ENCODE measurements around the gene LRRC38.
"Not testable (repeated sequence)": the region's sequence is repeated elsewhere in the genome, so short reads cannot be mapped to it uniquely, and the experiment has no call there.

The LRRC38 gene

DNA sequence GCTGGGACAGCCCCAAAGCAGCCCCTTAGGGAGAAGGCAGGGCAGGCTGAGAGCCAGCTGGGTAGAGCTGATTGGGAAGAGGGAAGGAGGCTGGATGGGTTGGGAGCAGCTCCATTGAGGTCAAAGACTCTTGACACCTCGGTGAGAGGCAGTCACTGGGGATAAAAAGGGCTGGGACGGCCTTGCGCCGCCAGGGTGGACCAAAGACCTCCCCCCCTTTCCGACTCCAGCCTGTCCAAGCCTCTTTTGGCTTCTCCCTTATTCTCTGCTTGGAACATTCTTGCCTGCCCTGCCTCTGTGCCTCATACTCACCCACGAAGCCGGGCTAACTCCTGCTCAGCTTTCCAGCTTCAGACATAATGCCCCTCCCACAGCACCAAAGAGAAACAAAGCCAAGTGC, 51.1 kb downstream of the LRRC38 start:
- DNase-seq (ENCODE audit: low spot score): no peak

- no peak for DNase-seq (ENCODE audit: low spot score)
These were observed 51.8 kb downstream of the LRRC38 start for GRCh38 chr1:13461977-13462376.

GRCh38 chr1:13456904-13457532, 56.8 kb downstream of the LRRC38 start:
- DNase-seq (ENCODE audit: low spot score): no peak

- DNase-seq (ENCODE audit: low spot score): no peak
These were observed 62.3 kb downstream of the LRRC38 start for GRCh38 chr1:13451399-13451965.

GRCh38 chr1:13450204-13450603, 63.6 kb downstream of the LRRC38 start:
- DNase-seq (ENCODE audit: low spot score): no peak

GRCh38 chr1:13443335-13443979, 70.3 kb downstream of the LRRC38 start:
- DNase-seq (ENCODE audit: low spot score): no peak

- not testable (repeated sequence) for DNase-seq (ENCODE audit: low spot score)
These were observed 74.6 kb downstream of the LRRC38 start for GRCh38 chr1:13439104-13439783.

GRCh38 chr1:13435458-13435857, 78.3 kb downstream of the LRRC38 start:
- no peak for DNase-seq (ENCODE audit: low spot score)

GRCh38 chr1:13433694-13434358, 80.0 kb downstream of the LRRC38 start:
- DNase-seq (ENCODE audit: low spot score): not testable (repeated sequence)

DNA sequence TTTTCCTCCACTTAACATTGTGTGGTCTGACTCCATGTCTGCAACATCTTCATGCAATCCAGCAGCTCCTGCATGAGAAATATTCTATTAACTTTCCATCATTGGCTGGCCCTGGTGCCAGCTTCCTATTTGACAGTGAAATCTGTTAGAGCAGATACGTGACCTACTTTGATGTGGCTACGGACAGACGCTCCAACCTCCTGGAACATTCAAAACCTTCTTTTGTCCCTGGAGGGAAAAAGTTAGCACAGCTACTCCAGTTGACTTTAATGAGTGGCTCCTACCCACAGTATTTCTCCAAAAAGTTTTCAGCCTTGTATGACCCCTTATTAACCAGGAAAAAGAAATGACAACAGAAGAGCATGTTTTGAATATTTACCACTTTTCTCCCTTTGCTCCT, 81.6 kb downstream of the LRRC38 start:
- no peak for DNase-seq (ENCODE audit: low spot score)

DNA sequence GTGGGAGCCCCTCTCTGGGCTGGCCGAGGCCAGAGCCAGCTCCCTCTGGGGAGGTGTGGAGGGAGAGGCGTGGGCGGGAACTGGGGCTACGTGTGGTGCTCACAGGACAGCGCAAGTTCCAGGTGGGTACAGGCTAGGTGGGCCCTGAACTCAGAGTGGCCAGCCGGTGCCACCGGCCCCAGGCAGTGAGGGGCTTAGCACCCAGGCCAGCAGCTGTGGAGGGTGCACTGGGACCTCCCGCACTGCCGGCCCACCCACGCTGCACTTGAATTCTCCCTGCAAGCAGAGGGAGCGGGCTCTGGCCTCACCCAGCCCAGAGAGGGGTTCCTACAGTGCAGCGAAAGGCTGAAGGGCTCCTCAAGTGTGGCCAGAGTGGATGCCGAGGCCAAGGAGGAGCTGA, 83.3 kb downstream of the LRRC38 start:
- no peak for DNase-seq (ENCODE audit: low spot score)

Measured in kidney tubule cell (primary cell).